RWPE2 (cell line): ENCODE data around the gene KIFC1.
"Not testable (repeated sequence)": the region's sequence is repeated elsewhere in the genome, so short reads cannot be mapped to it uniquely, and the experiment has no call there.

Experiments
- ATAC-seq: fragments of 200-7000 bp; cut with Tn5 transposase; 3 replicates; pipeline ENCODE4 v1.9.1; 2021; ENCODE audit warnings: low read depth
- DNase-seq: peaks from one replicate; pipeline ENCODE4 v3.0.0-alpha.2; 2020; ENCODE audit warnings: low spot score
- H3K27ac ChIP-seq: fragments of 450-650 bp; 2 replicates; pipeline ENCODE4 v1.5.1; 2017; ENCODE audit warnings: mild to moderate bottlenecking; ENCODE audit not compliant: poor library complexity, severe bottlenecking
- H3K27me3 ChIP-seq: fragments of 250-450 bp; sonication (Bioruptor Pico); 2 replicates; pipeline ENCODE4 v1.5.1; 2021; ENCODE audit warnings: mild to moderate bottlenecking, moderate library complexity; ENCODE audit not compliant: insufficient read depth, poor library complexity, severe bottlenecking
- H3K36me3 ChIP-seq: fragments of 250-450 bp; sonication (Bioruptor Pico); 2 replicates; pipeline ENCODE4 v1.5.1; 2020; ENCODE audit warnings: low read depth, mild to moderate bottlenecking, moderate library complexity
- H3K4me1 ChIP-seq: fragments of 250-450 bp; sonication (Bioruptor Pico); 2 replicates; pipeline ENCODE4 v1.5.1; 2021; ENCODE audit warnings: mild to moderate bottlenecking, moderate library complexity; ENCODE audit not compliant: insufficient read depth, poor library complexity, severe bottlenecking
- H3K4me3 ChIP-seq: fragments of 250-450 bp; sonication (Bioruptor Pico); 2 replicates; pipeline ENCODE4 v1.5.1; 2021; ENCODE audit warnings: mild to moderate bottlenecking, moderate library complexity; ENCODE audit not compliant: severe bottlenecking
- H3K9me3 ChIP-seq: fragments of 250-450 bp; sonication (Bioruptor Pico); 2 replicates; pipeline ENCODE4 v1.5.1; 2021; ENCODE audit warnings: mild to moderate bottlenecking, moderate library complexity; ENCODE audit not compliant: severe bottlenecking
- CTCF ChIP-seq: fragments of 450-650 bp; IDR thresholded peaks from one replicate; pipeline ENCODE4 v1.5.1; 2017; ENCODE audit warnings: mild to moderate bottlenecking, moderate library complexity; ENCODE audit not compliant: poor library complexity, severe bottlenecking

The KIFC1 gene

GRCh38 chr6:33347816-33348215 lies 43.8 kb upstream of the KIFC1 start:
- Histone ChIP-seq H3K27ac (no peak overlapping the region), H3K36me3 (no peaks in the 10 kb centered on the region), H3K27me3 (no peaks in the 10 kb centered on the region), H3K4me1 (peaks cover 3% of the 10 kb centered on the region), H3K9me3 (no peaks in the 10 kb centered on the region), H3K4me3 (no peak overlapping the region)
- no peak for TF ChIP-seq CTCF
- DNase-seq = no peak
- no peak for ATAC-seq

- not testable (repeated sequence) for H3K36me3 ChIP-seq, H3K27ac ChIP-seq, H3K4me3 ChIP-seq, H3K9me3 ChIP-seq, H3K27me3 ChIP-seq, H3K4me1 ChIP-seq, ATAC-seq, DNase-seq
Observed at GRCh38 chr6:33355860-33356259, 35.8 kb upstream of the KIFC1 start.

GRCh38 chr6:33356295-33356694 lies 35.3 kb upstream of the KIFC1 start:
- TF ChIP-seq CTCF = no peak
- no peaks in the 10 kb centered on the region for H3K36me3 ChIP-seq
- no peak for DNase-seq

GRCh38 chr6:33357160-33357871 lies 34.3 kb upstream of the KIFC1 start:
- not testable (repeated sequence) for H3K9me3 ChIP-seq, H3K4me1 ChIP-seq, H3K27me3 ChIP-seq, ATAC-seq, H3K27ac ChIP-seq, H3K4me3 ChIP-seq, DNase-seq, H3K36me3 ChIP-seq

More at GRCh38 chr6:33356295-33356694, 35.3 kb upstream of the KIFC1 start:
- ATAC-seq = no peak
- no peaks in the 10 kb centered on the region for H3K27me3 ChIP-seq
- no peak overlapping the region for H3K4me3 ChIP-seq
- no peaks in the 10 kb centered on the region for H3K9me3 ChIP-seq
- H3K4me1 ChIP-seq = no peaks in the 10 kb centered on the region
- no peak overlapping the region for H3K27ac ChIP-seq

- Histone ChIP-seq H3K36me3 (no peaks in the 10 kb centered on the region), H3K27me3 (no peaks in the 10 kb centered on the region), H3K4me3 (no peak overlapping the region), H3K4me1 (no peaks in the 10 kb centered on the region), H3K9me3 (no peaks in the 10 kb centered on the region), H3K27ac (no peak overlapping the region)
- DNase-seq = no peak
- ATAC-seq = no peak
- no peak for TF ChIP-seq CTCF
Observed at GRCh38 chr6:33359331-33359730, 32.3 kb upstream of the KIFC1 start.

- H3K4me1 ChIP-seq, ATAC-seq, DNase-seq, H3K9me3 ChIP-seq, H3K27ac ChIP-seq, H3K4me3 ChIP-seq, H3K36me3 ChIP-seq, H3K27me3 ChIP-seq: not testable (repeated sequence)
Observed at GRCh38 chr6:33363486-33363885, 28.1 kb upstream of the KIFC1 start.

- H3K4me1 ChIP-seq, H3K27me3 ChIP-seq, DNase-seq, H3K27ac ChIP-seq, H3K36me3 ChIP-seq, H3K4me3 ChIP-seq, ATAC-seq, H3K9me3 ChIP-seq: not testable (repeated sequence)
Observed at GRCh38 chr6:33364475-33365205, 27.0 kb upstream of the KIFC1 start.

GRCh38 chr6:33365206-33365971 lies 26.2 kb upstream of the KIFC1 start:
- H3K4me3 ChIP-seq, H3K9me3 ChIP-seq, DNase-seq, H3K27me3 ChIP-seq, H3K27ac ChIP-seq, ATAC-seq, H3K4me1 ChIP-seq, H3K36me3 ChIP-seq: not testable (repeated sequence)
